HG02981 (cell line): ENCODE results near the gene MGAT4D.
"Not testable (repeated sequence)": the region's sequence is repeated elsewhere in the genome, so short reads cannot be mapped to it uniquely, and the experiment has no call there.

Experiments
- ATAC-seq: cut with Tn5 transposase; IDR thresholded peaks from one replicate; pipeline ENCODE4 v1.9.1; 2021; ENCODE audit warnings: mild to moderate bottlenecking, moderate library complexity; ENCODE audit not compliant: unreplicated experiment

MGAT4D gene

DNA sequence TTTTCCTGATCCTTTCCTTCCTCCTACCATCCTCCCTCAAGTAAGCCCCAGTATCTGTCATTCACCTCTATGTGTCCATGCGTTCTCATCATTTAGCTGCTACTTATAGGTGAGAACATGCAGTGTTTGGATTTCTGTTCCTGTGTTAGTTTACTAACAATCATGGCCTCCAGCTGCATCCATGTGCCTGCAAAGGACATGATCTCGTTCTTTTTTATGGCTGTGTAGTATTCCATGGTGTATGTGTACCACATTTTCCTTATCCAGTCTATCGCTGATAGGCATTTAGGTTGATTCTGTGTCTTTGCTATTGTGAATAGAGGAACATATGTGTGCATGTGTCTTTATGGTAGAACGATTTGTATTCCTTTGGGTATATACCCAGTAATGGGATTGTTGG lies 53.7 kb downstream of the MGAT4D start:
- not testable (repeated sequence) for ATAC-seq

DNA sequence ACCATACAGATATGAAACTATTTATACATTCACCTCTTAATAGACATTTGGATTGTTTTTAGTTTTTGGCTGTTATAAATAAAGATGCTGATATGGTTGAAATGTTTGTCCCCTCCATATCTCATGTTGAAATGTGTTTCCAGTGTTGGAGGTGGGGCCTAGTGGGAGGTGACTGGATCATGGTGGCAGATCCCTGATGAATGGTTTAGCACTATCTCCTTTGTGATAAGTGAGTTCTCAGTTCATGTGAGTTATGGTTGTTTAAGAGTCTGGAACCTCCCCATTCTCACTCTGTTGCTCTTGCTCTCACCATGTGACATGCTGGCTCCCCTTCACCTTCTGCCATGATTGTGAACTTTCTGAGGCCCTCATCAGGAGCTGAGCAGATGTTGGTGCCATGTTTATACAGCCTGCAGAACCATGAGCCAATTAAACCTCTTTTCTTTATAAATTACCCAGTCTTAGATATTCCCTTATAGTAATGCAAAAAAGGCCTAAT lies 58.4 kb downstream of the MGAT4D start:
- no peak for ATAC-seq

DNA sequence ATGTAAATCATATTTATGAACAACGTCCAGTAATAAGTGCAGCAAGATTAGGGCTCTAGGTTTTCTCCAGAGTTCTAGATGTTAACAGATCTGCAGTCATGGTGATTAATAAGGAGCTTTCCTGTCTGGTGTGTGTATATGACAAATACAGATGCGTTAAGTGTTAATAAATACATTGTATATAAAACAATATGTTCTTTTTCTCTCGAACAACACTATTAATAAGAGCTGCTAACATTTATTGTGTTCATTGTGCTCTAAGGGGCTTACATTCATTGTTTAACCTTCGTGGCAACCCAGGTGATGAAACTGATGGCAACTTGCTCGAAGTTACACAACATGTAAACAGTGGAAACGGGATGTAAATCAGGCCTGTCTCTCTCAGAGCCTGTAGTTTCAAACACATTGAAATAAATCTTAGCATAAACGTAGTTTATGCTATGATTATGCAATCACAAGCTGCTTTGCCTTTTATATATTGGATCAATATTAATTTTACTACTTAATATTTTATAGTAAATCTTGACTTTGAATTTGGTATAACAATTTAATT lies 70.1 kb downstream of the MGAT4D start:
- ATAC-seq = no peak

DNA sequence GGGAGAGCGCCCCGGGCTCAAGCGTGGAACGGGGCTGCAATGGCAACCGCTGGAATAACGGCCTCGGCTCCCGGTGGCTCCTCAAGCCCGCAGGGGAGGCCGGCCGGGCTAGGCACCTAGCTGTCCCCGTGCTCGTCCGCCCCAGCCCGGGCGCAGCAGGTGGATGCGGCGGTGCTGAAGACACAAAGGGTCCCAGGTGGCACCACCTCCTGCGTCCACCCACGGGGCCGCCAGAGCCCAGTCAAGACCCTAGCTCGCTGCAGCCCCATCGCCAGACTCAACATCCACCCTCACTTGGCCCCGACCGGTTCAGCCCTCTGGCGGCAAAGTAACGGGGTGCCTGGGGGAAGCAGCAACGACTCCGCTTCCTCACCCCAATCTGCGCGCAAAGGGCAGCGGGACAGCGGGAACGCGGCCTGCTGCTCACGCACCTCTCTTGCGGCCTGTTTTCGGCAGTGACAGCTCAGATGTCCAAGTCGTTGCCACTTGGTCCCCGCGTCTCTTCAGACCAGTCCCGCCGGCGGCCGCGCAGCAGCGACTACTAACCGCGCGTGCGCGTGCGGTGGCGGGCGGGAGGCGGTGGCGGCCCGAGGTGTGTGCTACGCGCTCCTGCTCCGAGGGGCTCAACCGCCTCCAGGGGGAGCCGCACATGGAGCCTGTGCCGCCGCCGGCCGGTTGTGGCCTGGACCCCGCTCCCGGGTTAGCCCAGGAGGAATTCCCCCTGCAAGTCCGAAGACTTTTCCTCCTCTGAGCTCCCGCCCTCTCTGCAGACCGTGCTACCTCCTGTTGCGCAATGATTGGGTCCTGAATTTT lies 70.8 kb downstream of the MGAT4D start, which contains the start of gene CLGN:
CLGN (minus strand) TSS at position 543 of the 813 bp plus-strand sequence. CDS start 14,570 bp downstream, outside the sequence.
- ATAC-seq = peak; percentile 74

DNA sequence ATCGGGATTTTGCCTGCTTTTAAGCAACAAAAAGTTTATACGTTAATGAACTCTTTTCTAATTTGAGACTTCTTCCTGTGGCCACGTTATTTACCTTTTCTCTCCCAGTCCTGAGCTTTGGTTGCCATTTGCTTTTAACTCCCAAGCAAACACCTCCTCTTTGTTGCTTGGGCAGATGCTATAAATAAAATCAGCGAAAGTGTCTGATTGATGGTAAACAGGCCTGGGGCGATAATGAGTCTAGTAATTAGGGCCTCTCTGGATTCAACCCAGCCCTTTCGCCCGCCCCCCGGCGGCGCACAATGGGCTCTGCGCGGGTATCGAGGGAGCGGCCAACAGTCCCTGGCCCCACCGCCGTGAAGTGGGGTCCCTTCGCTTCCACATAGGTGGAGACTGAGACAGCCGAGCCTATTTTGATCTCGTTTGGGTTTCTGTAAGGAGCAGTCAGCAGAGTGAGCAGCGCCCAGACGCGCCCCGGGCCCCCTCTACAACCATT lies 71.4 kb downstream of the MGAT4D start:
- ATAC-seq = peak; percentile 17

DNA sequence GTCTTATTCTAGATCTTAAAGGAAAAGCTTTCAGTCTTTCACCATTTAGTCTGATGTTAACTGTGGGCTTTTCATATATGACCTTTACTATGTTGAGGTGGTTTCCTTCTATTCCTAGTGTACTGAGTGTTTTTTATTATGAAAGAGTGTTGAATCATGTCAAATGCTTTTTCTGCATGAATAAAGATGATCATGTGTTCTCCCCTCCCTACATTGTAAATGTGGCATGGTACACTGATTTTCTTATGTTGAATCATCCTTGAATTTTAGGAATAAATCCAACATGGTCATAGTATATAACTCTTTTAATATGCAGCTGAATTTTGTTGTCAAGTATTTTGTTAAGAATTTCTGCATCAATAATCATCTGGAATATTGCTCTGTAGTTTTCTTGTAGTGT lies 75.0 kb downstream of the MGAT4D start:
- ATAC-seq = no peak

DNA sequence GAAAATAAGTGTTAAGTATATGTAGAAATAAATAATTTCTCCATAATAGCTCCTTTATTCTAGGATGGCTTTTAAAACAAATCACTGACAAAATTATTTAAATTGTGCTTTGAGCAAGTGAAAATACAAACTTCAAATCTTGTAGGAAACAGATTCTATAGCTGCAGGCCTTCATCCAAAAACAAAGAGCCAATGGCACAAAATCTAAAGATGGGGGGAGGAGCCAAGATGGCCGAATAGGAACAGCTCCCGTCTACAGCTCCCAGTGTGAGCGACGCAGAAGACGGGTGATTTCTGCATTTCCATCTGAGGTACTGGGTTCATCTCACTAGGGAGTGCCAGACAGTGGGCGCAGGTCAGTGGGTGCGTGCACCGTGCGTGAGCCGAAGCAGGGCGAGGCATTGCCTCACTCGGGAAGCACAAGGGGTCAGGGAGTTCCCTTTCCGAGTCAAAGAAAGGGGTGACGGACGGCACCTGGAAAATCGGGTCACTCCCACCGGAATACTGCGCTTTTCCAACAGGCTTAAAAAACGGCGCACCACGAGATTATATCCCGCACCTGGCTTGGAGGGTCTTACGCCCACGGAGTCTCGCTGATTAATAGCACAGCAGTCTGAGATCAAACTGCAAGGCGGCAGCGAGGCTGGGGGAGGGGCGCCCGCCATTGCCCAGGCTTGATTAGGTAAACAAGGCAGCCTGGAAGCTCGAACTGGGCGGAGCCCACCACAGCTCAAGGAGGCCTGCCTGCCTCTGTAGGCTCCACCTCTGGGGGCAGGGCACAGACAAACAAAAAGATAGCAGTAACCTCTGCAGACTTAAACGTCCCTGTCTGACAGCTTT lies 84.7 kb downstream of the MGAT4D start:
- ATAC-seq = not testable (repeated sequence)

DNA sequence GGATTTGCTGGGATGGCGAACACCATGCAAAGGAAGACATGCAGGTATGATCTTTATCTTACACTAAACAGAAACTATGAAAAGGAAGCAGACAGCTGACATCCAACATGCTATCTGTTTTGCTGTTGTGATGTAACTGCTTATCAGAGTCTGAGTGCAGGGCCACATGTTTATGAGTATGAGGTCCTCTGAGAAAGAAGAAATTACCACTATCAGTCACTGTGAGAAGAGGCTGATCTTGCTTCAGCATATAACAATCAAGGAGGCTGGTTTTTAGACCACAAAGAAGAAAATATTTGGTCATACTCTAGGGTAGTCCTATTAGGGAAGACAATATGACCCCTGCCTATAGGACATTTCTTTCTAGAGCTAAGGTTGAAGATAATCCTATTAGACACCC lies 89.1 kb downstream of the MGAT4D start:
- ATAC-seq = no peak

DNA sequence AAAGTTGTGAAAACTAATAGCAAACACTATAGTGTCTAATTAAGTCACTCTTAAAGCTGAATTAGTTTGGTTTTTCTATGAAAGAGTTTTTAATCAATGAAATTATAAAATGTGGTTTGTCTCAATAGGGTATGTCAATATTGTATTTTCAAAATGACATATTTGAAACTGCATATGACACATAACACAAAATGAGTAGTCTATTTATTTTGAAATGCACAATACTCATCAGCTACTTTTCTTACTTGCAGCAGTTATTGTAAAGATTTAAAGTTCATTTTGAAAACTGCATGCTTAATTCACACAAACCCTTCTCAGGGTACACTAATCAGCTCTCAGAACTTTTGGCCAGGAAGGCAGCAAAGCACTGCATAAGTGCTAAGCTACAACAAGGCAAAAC lies 91.8 kb downstream of the MGAT4D start:
- ATAC-seq = no peak

DNA sequence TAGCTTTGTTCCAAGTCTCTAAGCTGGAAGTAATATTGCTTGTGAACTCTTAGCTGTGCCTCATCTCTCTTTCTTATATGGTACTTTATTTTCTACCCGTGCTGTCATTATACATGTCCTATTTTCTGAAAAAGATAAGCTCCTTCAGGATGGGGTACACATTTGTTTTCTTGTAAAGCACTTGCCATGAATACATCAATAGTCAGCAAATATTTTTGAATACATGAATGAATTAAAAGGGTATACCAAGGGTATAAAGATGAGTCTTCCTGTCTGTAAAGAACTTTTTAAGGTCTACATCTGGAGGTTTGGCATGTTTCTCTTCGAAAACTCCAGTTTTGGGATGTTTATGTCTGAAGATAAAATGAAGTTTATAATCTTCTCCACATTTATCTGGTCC lies 98.0 kb downstream of the MGAT4D start:
- ATAC-seq = no peak

DNA sequence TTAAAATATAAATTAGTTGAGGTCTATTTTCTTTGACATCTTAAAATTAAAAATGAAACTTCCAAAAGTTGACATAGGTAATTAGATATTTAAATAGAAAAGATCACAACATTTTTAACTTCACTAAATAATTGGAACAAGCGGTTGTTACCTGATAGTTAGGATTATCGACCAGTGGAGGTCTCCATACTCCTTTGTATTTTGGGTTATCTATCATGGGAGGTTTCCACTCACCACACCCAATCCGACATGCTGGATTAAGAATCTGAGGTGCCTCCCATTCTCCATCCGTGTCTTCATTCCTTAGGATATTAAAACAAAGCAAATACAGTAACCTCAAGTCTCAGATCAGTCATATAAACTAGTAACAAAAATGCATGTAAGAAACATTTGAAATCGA lies 102.4 kb downstream of the MGAT4D start:
- no peak for ATAC-seq
